ENCODE data around the gene NRIP2.

DNA sequence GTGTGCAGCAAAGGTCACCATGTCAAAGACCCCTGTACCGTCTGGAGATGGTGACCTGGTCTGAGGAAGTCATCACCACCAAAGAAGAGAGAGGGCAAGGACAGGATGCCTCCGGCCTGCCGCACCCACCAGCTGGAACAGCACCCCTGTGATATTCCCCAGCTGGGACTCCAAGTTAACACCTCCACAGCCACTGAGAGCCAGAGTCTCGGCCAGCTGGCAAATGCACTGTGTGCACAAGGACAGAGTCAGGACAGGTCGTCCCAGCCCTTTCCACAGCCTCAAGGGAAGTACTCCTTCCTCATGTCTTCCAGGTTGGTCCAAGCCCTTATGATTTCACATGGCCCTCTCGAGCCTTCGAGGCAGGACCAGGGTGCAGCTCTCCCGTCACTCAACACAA lies 59.4 kb downstream of the NRIP2 start:
- TF ChIP-seq, protein P1, sequence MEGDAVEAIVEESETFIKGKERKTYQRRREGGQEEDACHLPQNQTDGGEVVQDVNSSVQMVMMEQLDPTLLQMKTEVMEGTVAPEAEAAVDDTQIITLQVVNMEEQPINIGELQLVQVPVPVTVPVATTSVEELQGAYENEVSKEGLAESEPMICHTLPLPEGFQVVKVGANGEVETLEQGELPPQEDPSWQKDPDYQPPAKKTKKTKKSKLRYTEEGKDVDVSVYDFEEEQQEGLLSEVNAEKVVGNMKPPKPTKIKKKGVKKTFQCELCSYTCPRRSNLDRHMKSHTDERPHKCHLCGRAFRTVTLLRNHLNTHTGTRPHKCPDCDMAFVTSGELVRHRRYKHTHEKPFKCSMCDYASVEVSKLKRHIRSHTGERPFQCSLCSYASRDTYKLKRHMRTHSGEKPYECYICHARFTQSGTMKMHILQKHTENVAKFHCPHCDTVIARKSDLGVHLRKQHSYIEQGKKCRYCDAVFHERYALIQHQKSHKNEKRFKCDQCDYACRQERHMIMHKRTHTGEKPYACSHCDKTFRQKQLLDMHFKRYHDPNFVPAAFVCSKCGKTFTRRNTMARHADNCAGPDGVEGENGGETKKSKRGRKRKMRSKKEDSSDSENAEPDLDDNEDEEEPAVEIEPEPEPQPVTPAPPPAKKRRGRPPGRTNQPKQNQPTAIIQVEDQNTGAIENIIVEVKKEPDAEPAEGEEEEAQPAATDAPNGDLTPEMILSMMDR (conservative IDR thresholded peaks at IDR 0.05 in 1 of 2, IDR thresholded peaks at IDR 0.05 in 1 of 2; ENCODE audit: extremely low read depth in 1 of 2, insufficient read depth in 1 of 2, low read depth in 1 of 2, low read length in 2 of 2), result no peak
- TF ChIP-seq EZH2 (IDR thresholded peaks at IDR 0.05; ENCODE audit: borderline replicate concordance, low read length), result no peak

All from mammary epithelial cell (primary cell).